ENCODE results near the gene ODF2.
A peak's percentile ranks its signal among the peaks of the same experiment; 100 is the strongest.

Gene ODF2

GRCh38 chr9:128424268-128424780, 31.5 kb upstream of the ODF2 start:
- TF ChIP-seq CTCF (conservative IDR thresholded peaks at IDR 0.05; ENCODE audit: low read depth): no peak
- no peak for DNase-seq (ENCODE audit: low spot score)
- CTCF ChIA-PET: interaction anchor here (0.6 to 2.9 kb wide), 2 partner anchors 14 to 196 kb away, joined by 4 to 18 read pairs; no protein-coding TSS in a partner anchor
- POLR2A ChIA-PET (ENCODE audit: low non-redundant PET): interaction anchor here (0.5 kb wide), 1 partner anchor 128 kb away, joined by 3 read pairs; no protein-coding TSS in a partner anchor
- peak overlapping the region; percentile 80 for H3K27ac ChIP-seq

- POLR2A ChIA-PET (ENCODE audit: low non-redundant PET): interaction anchor here (0.6 kb wide), 1 partner anchor 23 kb away, joined by 7 read pairs; no protein-coding TSS in a partner anchor
Measured at GRCh38 chr9:128428644-128429512, 26.9 kb upstream of the ODF2 start.

GRCh38 chr9:128429513-128430086, 26.2 kb upstream of the ODF2 start:
- ChIA-PET POLR2A (ENCODE audit: low non-redundant PET) (no interaction called here), CTCF (interaction anchor here (1.0 kb wide), 1 partner anchor 9 kb away, joined by 5 read pairs; no protein-coding TSS in a partner anchor)
- TF ChIP-seq CTCF (conservative IDR thresholded peaks at IDR 0.05; ENCODE audit: low read depth): no peak
- DNase-seq (ENCODE audit: low spot score): no peak
- peak overlapping the region; percentile 21 for H3K27ac ChIP-seq

More at GRCh38 chr9:128428644-128429512, 26.9 kb upstream of the ODF2 start:
- TF ChIP-seq CTCF (conservative IDR thresholded peaks at IDR 0.05; ENCODE audit: low read depth): no peak
- DNase-seq (ENCODE audit: low spot score): no peak
- H3K27ac ChIP-seq: peak overlapping the region; percentile 21
- CTCF ChIA-PET: interaction anchor here (0.6 to 1.0 kb wide), 3 partner anchors 9 to 67 kb away, joined by 3 to 5 read pairs (median 3); no protein-coding TSS in a partner anchor

- TF ChIP-seq CTCF (conservative IDR thresholded peaks at IDR 0.05; ENCODE audit: low read depth): no peak
- DNase-seq (ENCODE audit: low spot score): no peak
- ChIA-PET POLR2A (ENCODE audit: low non-redundant PET) (no interaction called here), CTCF (interaction anchor here (0.9 kb wide), 1 partner anchor 11 kb away, joined by 4 read pairs; no protein-coding TSS in a partner anchor)
- no peak overlapping the region for H3K27ac ChIP-seq
Measured at GRCh38 chr9:128431207-128431606, 24.6 kb upstream of the ODF2 start.

- CTCF ChIA-PET: no interaction called here
Measured at GRCh38 chr9:128434340-128434739, 21.5 kb upstream of the ODF2 start.

More at GRCh38 chr9:128434340-128434739, 21.5 kb upstream of the ODF2 start:
- DNase-seq (ENCODE audit: low spot score): no peak
- H3K27ac ChIP-seq: no peak overlapping the region; the same call in 1 of the 2 replicates
- TF ChIP-seq CTCF (conservative IDR thresholded peaks at IDR 0.05; ENCODE audit: low read depth): no peak
- POLR2A ChIA-PET (ENCODE audit: low non-redundant PET): no interaction called here

Data from RWPE1 (cell line).